Endodermal cell (in vitro differentiated cells): ENCODE measurements around the gene JPT2. TPM values are rescaled to one million over a fixed set of nuclear protein-coding genes. Genes with fewer than 3 reads are reported as not detected.

Experiments
- DNase-seq: peaks from one replicate; pipeline ENCODE4 v3.0.0-alpha.2; 2017
- H3K27ac ChIP-seq: 2 replicates; pipeline ENCODE4 v1.5.1; 2013; ENCODE audit warnings: mild to moderate bottlenecking, low read depth, low read length, moderate library complexity
- H3K27me3 ChIP-seq: 2 replicates; pipeline ENCODE4 v1.6.1; 2013; ENCODE audit warnings: mild to moderate bottlenecking, low read length, moderate library complexity; ENCODE audit not compliant: insufficient read depth, control insufficient read depth, poor library complexity, severe bottlenecking
- H3K36me3 ChIP-seq: 2 replicates; pipeline ENCODE4 v1.7.0; 2013; ENCODE audit warnings: mild to moderate bottlenecking, low read length, moderate library complexity; ENCODE audit not compliant: control insufficient read depth, insufficient read depth
- H3K4me1 ChIP-seq: one replicate; pipeline ENCODE4 v1.7.0; 2013; ENCODE audit warnings: low read length; ENCODE audit not compliant: control insufficient read depth, insufficient read depth
- H3K4me3 ChIP-seq: 2 replicates; pipeline ENCODE4 v1.5.1; 2013; ENCODE audit warnings: mild to moderate bottlenecking, low read length, moderate library complexity
- H3K9ac ChIP-seq: 2 replicates; pipeline ENCODE4 v1.6.1; 2013; ENCODE audit warnings: mild to moderate bottlenecking, low read length, moderate library complexity; ENCODE audit not compliant: poor library complexity, severe bottlenecking; ENCODE audit errors: extremely low read depth
- H3K9me3 ChIP-seq: 2 replicates; pipeline ENCODE4 v1.6.1; 2013; ENCODE audit warnings: mild to moderate bottlenecking, low read length, moderate library complexity; ENCODE audit not compliant: control insufficient read depth
- H3K27ac Mint-ChIP-seq: 2 replicates; pipeline ENCODE4 v1.8.0; 2020; ENCODE audit warnings: mixed read lengths
- H3K27me3 Mint-ChIP-seq: 2 replicates; pipeline ENCODE4 v1.8.0; 2021; ENCODE audit warnings: mild to moderate bottlenecking, mixed read lengths; ENCODE audit not compliant: insufficient read depth
- H3K36me3 Mint-ChIP-seq: 2 replicates; pipeline ENCODE4 v1.8.0; 2020; ENCODE audit warnings: low read depth, mixed read lengths
- H3K4me1 Mint-ChIP-seq: 2 replicates; pipeline ENCODE4 v1.8.0; 2020; ENCODE audit warnings: mixed read lengths
- H3K4me3 Mint-ChIP-seq: 2 replicates; pipeline ENCODE4 v1.8.0; 2020; ENCODE audit warnings: mild to moderate bottlenecking, moderate library complexity, mixed read lengths
- H3K9me3 Mint-ChIP-seq: 2 replicates; pipeline ENCODE4 v1.8.0; 2020; ENCODE audit warnings: mild to moderate bottlenecking, mixed read lengths
- CTCF ChIP-seq: fragments of 200-600 bp; sonication (generic); conservative IDR thresholded peaks from 2 replicates; pipeline ENCODE4 v1.5.0; 2021; ENCODE audit warnings: antibody characterized with exemption, mild to moderate bottlenecking
- WGBS, 2 experiments: methylation state at CpG; one replicate each; pipeline versions ENCODE4 v1.1.5 to v1.1.7; 2013; ENCODE audit warnings: missing lambda C conversion rate in 2 of 2, mixed read lengths in 1 of 2; ENCODE audit not compliant: insufficient coverage in 1 of 2, insufficient read length in 1 of 2; 5-methylcytosine and 5-hydroxymethylcytosine counted together
- total RNA-seq, 2 donors: library from RNA; stranded (reverse); fragmentation: NEBNext Ultra II Directional in 1 of 2; extraction: Animal tissue kit (Norgen Biotek cat#: 25700) in 1 of 2; gene quantifications; 2 replicates in 1 of 2; 3 replicates in 1 of 2; pipeline ENCODE4 v1.2.1, GENCODE V29; 2021

JPT2 gene
- total RNA-seq, 2 donors from 2014 or later, result 161 to 168 TPM

- Histone ChIP-seq H3K36me3 (peaks cover 71% of the 10 kb centered on the region), H3K9ac (no peak overlapping the region), H3K27ac (no peak overlapping the region), H3K9me3 (no peaks in the 10 kb centered on the region), H3K27me3 (no peaks in the 10 kb centered on the region), H3K4me3 (no peak overlapping the region), H3K4me1 (no peaks in the 10 kb centered on the region)
- Mint-ChIP-seq H3K27ac (no peak overlapping the region), H3K27me3 (no peaks in the 10 kb centered on the region), H3K9me3 (no peaks in the 10 kb centered on the region), H3K4me1 (no peaks in the 10 kb centered on the region), H3K36me3 (peaks cover 60% of the 10 kb centered on the region), H3K4me3 (no peak overlapping the region)
- no peak for DNase-seq
- 89 to 93% methylated on average over 11 to 24 of the region's 24 CpGs for WGBS, 2 experiments
- no peak for TF ChIP-seq CTCF
These were observed 21.1 kb upstream of the JPT2 start for GRCh38 chr16:1656808-1657617.

- 95 to 96% methylated on average over 12 to 13 of the region's 13 CpGs for WGBS, 2 experiments
- no peaks in the 10 kb centered on the region for H3K9me3 Mint-ChIP-seq
- H3K27ac ChIP-seq, result no peak overlapping the region
These were observed 20.2 kb upstream of the JPT2 start for GRCh38 chr16:1657841-1658240.

GRCh38 chr16:1659031-1659430 lies 19.0 kb upstream of the JPT2 start:
- Histone ChIP-seq H3K4me3 (no peak overlapping the region), H3K36me3 (peaks cover 77% of the 10 kb centered on the region), H3K27me3 (no peaks in the 10 kb centered on the region), H3K4me1 (no peaks in the 10 kb centered on the region), H3K9ac (no peak overlapping the region), H3K27ac (no peak overlapping the region), H3K9me3 (no peaks in the 10 kb centered on the region)
- no peaks in the 10 kb centered on the region for H3K9me3 Mint-ChIP-seq
- TF ChIP-seq CTCF, result no peak
- no peak overlapping the region for H3K4me3 Mint-ChIP-seq
- DNase-seq, result no peak
- no peaks in the 10 kb centered on the region for H3K4me1 Mint-ChIP-seq
- H3K27ac Mint-ChIP-seq, result no peak overlapping the region
- H3K27me3 Mint-ChIP-seq, result no peaks in the 10 kb centered on the region
- 60 to 97% methylated on average over 1 to 4 of the region's 5 CpGs for WGBS, 2 experiments
- peaks cover 67% of the 10 kb centered on the region for H3K36me3 Mint-ChIP-seq

More at GRCh38 chr16:1657841-1658240, 20.2 kb upstream of the JPT2 start:
- H3K27me3 ChIP-seq, result no peaks in the 10 kb centered on the region
- peaks cover 61% of the 10 kb centered on the region for H3K36me3 Mint-ChIP-seq
- no peaks in the 10 kb centered on the region for H3K4me1 ChIP-seq
- H3K36me3 ChIP-seq, result peaks cover 72% of the 10 kb centered on the region
- H3K9ac ChIP-seq, result no peak overlapping the region
- peak overlapping the region; percentile 35 for H3K27ac Mint-ChIP-seq
- no peak overlapping the region for H3K4me3 Mint-ChIP-seq
- no peaks in the 10 kb centered on the region for H3K4me1 Mint-ChIP-seq
- DNase-seq, result no peak
- H3K4me3 ChIP-seq, result no peak overlapping the region
- no peaks in the 10 kb centered on the region for H3K9me3 ChIP-seq
- no peaks in the 10 kb centered on the region for H3K27me3 Mint-ChIP-seq
- no peak for TF ChIP-seq CTCF
